HepG2 (cell line): ENCODE data around the gene ERF. TPM values are rescaled to one million over a fixed set of nuclear protein-coding genes. Genes with fewer than 3 reads are reported as not detected.
A peak's percentile ranks its signal among the peaks of the same experiment; 100 is the strongest.

Experiments
- ATF7 ChIP-seq, 2 experiments: fragments of 450-650 bp in 1 of 2; sonication (generic) in 1 of 2; formaldehyde crosslinking in 1 of 2; IDR thresholded peaks; 2 replicates each; pipeline versions ENCODE4 v1.4.0 to v1.6.1; 2016 to 2020; ENCODE audit warnings: antibody characterized with exemption in 1 of 2, mild to moderate bottlenecking in 1 of 2, missing genetic modification reagents in 1 of 2
- CBFB ChIP-seq: sonication (generic); formaldehyde crosslinking; IDR thresholded peaks from 2 replicates; pipeline ENCODE4 v1.4.0; 2020; ENCODE audit warnings: missing genetic modification reagents
- HNRNPL ChIP-seq: fragments of 200-400 bp; formaldehyde crosslinking; IDR thresholded peaks from 2 replicates; pipeline ENCODE4 v1.6.1; 2017; ENCODE audit warnings: mild to moderate bottlenecking, low read depth, low read length
- KLF16 ChIP-seq, 2 experiments: sonication (generic) in 1 of 2; formaldehyde crosslinking in 1 of 2; IDR thresholded peaks; 2 replicates each; pipeline versions ENCODE4 v1.6.1 to v1.8.0; 2016 to 2023; ENCODE audit warnings: missing genetic modification reagents in 2 of 2, missing compliant biosample characterization in 1 of 2
- SIN3A ChIP-seq: IDR thresholded peaks from 2 replicates; pipeline ENCODE4 v1.6.1; 2011; ENCODE audit warnings: low read depth, mild to moderate bottlenecking, control low read depth, low read length, borderline replicate concordance
- YEATS4 ChIP-seq: sonication (generic); formaldehyde crosslinking; IDR thresholded peaks from 2 replicates; pipeline ENCODE4 v1.4.0; 2020; ENCODE audit warnings: missing genetic modification reagents, borderline replicate concordance
- ZKSCAN8 ChIP-seq: IDR thresholded peaks from 2 replicates; pipeline ENCODE4 v1.6.1; 2016; ENCODE audit warnings: borderline replicate concordance, missing genetic modification reagents, missing compliant biosample characterization
- ZNF562 ChIP-seq: sonication (generic); formaldehyde crosslinking; IDR thresholded peaks from 2 replicates; pipeline ENCODE4 v1.8.0; 2022; ENCODE audit warnings: missing genetic modification reagents, borderline replicate concordance
- ZNF589 ChIP-seq: sonication (generic); formaldehyde crosslinking; conservative IDR thresholded peaks from 2 replicates; pipeline ENCODE4 v1.8.0; 2022; ENCODE audit warnings: mild to moderate bottlenecking, moderate library complexity, missing genetic modification reagents
- ZNF660 ChIP-seq: sonication (generic); formaldehyde crosslinking; IDR thresholded peaks from 2 replicates; pipeline ENCODE4 v1.5.1; 2020; ENCODE audit warnings: mild to moderate bottlenecking, low read depth, missing genetic modification reagents, borderline replicate concordance
- polyA plus RNA-seq, 8 experiments: library from polyadenylated mRNA; depleted of rRNA in 3 of 8; stranded (reverse) in 7 of 8; unstranded in 1 of 8; fragments of >200 nt; fragmentation: Illumina TruSeq in 4 of 8; extraction: Trizol in 4 of 8; gene quantifications; 2 replicates each; pipeline versions ENCODE4 v1.2.1 to v1.2.3, GENCODE V29; 2011 to 2016; ENCODE audit warnings: low read depth in 4 of 8, missing spikeins in 1 of 8, mixed read lengths in 1 of 8; ENCODE audit not compliant: insufficient read depth in 1 of 8
- total RNA-seq, 5 experiments: library from RNA; depleted of rRNA; stranded (reverse); fragments of >200 nt; fragmentation: Illumina TruSeq; extraction: Trizol; gene quantifications; 2 replicates each; pipeline ENCODE4 v1.2.3, GENCODE V29; 2016; ENCODE audit warnings: low read depth in 1 of 5
- TF ChIP-seq, protein P1 (sequence below): sonication (generic); formaldehyde crosslinking; IDR thresholded peaks from 2 replicates; pipeline ENCODE4 v1.5.0; 2020; ENCODE audit warnings: mild to moderate bottlenecking, missing genetic modification reagents, borderline replicate concordance
- TF ChIP-seq, protein P2 (sequence below), 2 experiments: IDR thresholded peaks; 2 replicates each; pipeline ENCODE4 v1.6.1; 2011 to 2012; ENCODE audit warnings: low read length in 2 of 2, borderline replicate concordance in 1 of 2, low read depth in 1 of 2, mild to moderate bottlenecking in 1 of 2, moderate library complexity in 1 of 2
- TF ChIP-seq, protein P3 (sequence below): sonication (generic); formaldehyde crosslinking; IDR thresholded peaks from 2 replicates; pipeline ENCODE4 v1.4.0; 2020; ENCODE audit warnings: missing genetic modification reagents
- TF ChIP-seq, protein P4 (sequence below): sonication (generic); formaldehyde crosslinking; IDR thresholded peaks from 2 replicates; pipeline ENCODE4 v1.4.0; 2020; ENCODE audit warnings: mild to moderate bottlenecking, missing genetic modification reagents
- TF ChIP-seq, protein P5 (sequence below): sonication (generic); formaldehyde crosslinking; IDR thresholded peaks from 2 replicates; pipeline ENCODE4 v1.4.0; 2020; ENCODE audit warnings: missing genetic modification reagents, borderline replicate concordance
- TF ChIP-seq, protein P6 (sequence below): sonication (generic); formaldehyde crosslinking; IDR thresholded peaks from 2 replicates; pipeline ENCODE4 v1.8.0; 2022; ENCODE audit warnings: low read depth, missing genetic modification reagents

The ERF gene
- total and polyA plus RNA-seq, 2 of the 13 experiments (the other 11 are each of a cell fraction or from before 2014, with no cell fraction given), result 67.1 to 69.9 TPM

DNA sequence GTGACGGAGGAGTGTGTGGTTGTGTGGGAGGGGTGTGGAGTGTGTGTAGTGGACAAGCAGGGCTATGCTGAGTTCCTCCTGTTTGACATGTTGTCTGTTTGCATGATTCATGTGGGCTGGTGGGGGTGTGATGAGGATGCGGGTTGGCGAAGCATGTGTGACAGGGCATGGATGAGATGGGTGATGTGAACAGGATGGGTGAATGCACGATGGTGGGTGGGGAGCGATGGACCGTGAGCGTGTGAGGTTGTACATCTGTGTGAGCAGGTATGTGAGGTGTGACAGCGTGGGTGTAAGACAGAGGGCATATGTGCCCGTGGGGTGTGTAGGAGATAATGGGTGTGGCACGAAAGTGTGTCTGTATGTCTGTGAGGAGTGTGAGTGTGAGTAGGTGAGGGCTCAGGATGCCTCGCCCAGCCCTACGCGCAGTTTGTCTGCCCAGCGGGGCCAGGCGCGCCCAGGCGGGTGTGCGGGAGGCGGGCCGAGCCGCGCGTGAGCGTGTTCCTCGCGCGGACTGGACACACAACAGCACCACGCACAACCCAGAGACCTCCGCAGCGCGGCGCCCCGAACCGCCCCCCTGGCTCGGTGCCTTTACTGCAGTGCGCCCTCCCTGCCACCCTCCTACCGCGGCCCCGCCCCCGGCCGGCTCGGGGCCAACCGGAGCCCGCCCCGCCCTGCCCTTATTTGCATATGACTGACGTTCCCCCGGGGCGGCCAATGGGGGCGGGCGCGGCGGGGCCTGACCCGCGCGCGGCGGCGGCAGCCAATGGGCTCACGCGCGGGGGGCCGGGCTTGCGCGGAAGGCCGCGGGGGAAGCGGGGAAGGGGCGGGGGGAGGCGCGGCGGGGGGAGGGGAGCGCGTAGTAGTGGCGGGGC lies 28.5 kb upstream of the ERF start (continued):
- TF ChIP-seq, protein P1, sequence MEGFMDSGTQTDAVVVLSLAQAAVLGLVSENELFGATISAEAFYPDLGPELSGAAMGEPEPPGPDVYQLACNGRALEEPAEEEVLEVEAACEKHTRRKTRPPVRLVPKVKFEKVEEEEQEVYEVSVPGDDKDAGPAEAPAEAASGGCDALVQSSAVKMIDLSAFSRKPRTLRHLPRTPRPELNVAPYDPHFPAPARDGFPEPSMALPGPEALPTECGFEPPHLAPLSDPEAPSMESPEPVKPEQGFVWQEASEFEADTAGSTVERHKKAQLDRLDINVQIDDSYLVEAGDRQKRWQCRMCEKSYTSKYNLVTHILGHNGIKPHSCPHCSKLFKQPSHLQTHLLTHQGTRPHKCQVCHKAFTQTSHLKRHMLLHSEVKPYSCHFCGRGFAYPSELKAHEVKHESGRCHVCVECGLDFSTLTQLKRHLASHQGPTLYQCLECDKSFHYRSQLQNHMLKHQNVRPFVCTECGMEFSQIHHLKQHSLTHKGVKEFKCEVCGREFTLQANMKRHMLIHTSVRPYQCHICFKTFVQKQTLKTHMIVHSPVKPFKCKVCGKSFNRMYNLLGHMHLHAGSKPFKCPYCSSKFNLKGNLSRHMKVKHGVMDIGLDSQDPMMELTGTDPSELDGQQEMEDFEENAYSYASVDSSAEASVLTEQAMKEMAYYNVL, result no peak
- TF ChIP-seq, protein P2, sequence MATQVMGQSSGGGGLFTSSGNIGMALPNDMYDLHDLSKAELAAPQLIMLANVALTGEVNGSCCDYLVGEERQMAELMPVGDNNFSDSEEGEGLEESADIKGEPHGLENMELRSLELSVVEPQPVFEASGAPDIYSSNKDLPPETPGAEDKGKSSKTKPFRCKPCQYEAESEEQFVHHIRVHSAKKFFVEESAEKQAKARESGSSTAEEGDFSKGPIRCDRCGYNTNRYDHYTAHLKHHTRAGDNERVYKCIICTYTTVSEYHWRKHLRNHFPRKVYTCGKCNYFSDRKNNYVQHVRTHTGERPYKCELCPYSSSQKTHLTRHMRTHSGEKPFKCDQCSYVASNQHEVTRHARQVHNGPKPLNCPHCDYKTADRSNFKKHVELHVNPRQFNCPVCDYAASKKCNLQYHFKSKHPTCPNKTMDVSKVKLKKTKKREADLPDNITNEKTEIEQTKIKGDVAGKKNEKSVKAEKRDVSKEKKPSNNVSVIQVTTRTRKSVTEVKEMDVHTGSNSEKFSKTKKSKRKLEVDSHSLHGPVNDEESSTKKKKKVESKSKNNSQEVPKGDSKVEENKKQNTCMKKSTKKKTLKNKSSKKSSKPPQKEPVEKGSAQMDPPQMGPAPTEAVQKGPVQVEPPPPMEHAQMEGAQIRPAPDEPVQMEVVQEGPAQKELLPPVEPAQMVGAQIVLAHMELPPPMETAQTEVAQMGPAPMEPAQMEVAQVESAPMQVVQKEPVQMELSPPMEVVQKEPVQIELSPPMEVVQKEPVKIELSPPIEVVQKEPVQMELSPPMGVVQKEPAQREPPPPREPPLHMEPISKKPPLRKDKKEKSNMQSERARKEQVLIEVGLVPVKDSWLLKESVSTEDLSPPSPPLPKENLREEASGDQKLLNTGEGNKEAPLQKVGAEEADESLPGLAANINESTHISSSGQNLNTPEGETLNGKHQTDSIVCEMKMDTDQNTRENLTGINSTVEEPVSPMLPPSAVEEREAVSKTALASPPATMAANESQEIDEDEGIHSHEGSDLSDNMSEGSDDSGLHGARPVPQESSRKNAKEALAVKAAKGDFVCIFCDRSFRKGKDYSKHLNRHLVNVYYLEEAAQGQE (IDR thresholded peaks at IDR 0.05; ENCODE audit: borderline replicate concordance in 1 of 2, low read depth in 1 of 2, low read length in 2 of 2), result no peak
- TF ChIP-seq SIN3A, result no peak; the same call in 1 of the 2 replicates
- TF ChIP-seq KLF16 (CRISPR knock-in tag; IDR thresholded peaks at IDR 0.05), result no peak
- TF ChIP-seq ZKSCAN8 (CRISPR knock-in tag), result no peak
- no peak for TF ChIP-seq HNRNPL
- no peak for TF ChIP-seq YEATS4 (CRISPR knock-in tag)
- TF ChIP-seq ZNF562 (CRISPR knock-in tag), result no peak
- TF ChIP-seq, protein P3, sequence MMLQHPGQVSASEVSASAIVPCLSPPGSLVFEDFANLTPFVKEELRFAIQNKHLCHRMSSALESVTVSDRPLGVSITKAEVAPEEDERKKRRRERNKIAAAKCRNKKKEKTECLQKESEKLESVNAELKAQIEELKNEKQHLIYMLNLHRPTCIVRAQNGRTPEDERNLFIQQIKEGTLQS (CRISPR knock-in tag), result no peak
- TF ChIP-seq, protein P4, sequence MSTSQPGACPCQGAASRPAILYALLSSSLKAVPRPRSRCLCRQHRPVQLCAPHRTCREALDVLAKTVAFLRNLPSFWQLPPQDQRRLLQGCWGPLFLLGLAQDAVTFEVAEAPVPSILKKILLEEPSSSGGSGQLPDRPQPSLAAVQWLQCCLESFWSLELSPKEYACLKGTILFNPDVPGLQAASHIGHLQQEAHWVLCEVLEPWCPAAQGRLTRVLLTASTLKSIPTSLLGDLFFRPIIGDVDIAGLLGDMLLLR (CRISPR knock-in tag), result no peak
- TF ChIP-seq ATF7 (IDR thresholded peaks at IDR 0.05), result no peak
- TF ChIP-seq ATF7 (CRISPR knock-in tag; IDR thresholded peaks at IDR 0.05), result 0 out of 2 replicates have a peak, but pooled peaks have one; percentile 65
- TF ChIP-seq, protein P5, sequence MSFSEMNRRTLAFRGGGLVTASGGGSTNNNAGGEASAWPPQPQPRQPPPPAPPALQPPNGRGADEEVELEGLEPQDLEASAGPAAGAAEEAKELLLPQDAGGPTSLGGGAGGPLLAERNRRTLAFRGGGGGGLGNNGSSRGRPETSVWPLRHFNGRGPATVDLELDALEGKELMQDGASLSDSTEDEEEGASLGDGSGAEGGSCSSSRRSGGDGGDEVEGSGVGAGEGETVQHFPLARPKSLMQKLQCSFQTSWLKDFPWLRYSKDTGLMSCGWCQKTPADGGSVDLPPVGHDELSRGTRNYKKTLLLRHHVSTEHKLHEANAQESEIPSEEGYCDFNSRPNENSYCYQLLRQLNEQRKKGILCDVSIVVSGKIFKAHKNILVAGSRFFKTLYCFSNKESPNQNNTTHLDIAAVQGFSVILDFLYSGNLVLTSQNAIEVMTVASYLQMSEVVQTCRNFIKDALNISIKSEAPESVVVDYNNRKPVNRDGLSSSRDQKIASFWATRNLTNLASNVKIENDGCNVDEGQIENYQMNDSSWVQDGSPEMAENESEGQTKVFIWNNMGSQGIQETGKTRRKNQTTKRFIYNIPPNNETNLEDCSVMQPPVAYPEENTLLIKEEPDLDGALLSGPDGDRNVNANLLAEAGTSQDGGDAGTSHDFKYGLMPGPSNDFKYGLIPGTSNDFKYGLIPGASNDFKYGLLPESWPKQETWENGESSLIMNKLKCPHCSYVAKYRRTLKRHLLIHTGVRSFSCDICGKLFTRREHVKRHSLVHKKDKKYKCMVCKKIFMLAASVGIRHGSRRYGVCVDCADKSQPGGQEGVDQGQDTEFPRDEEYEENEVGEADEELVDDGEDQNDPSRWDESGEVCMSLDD (CRISPR knock-in tag), result no peak
- TF ChIP-seq, protein P6, sequence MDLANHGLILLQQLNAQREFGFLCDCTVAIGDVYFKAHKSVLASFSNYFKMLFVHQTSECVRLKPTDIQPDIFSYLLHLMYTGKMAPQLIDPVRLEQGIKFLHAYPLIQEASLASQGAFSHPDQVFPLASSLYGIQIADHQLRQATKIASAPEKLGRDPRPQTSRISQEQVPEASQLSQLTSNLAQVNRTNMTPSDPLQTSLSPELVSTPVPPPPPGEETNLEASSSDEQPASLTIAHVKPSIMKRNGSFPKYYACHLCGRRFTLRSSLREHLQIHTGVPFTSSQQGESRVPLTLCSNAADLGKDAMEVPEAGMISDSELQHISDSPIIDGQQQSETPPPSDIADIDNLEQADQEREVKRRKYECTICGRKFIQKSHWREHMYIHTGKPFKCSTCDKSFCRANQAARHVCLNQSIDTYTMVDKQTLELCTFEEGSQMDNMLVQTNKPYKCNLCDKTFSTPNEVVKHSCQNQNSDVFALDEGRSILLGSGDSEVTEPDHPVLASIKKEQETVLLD (CRISPR knock-in tag), result no peak
- no peak for TF ChIP-seq CBFB (CRISPR knock-in tag)
- TF ChIP-seq ZNF589, result no peak
- TF ChIP-seq ZNF660 (CRISPR knock-in tag), result no peak
